VCaP (cell line): ENCODE results near the gene C11orf24.
"Not testable (repeated sequence)": the region's sequence is repeated elsewhere in the genome, so short reads cannot be mapped to it uniquely, and the experiment has no call there.

Source experiments
- H3K27ac ChIP-seq: fragments of 450-650 bp; 2 replicates; pipeline ENCODE4 v1.5.1; 2017
- CTCF ChIP-seq: fragments of 450-650 bp; conservative IDR thresholded peaks from 2 replicates; pipeline ENCODE4 v1.5.1; 2017; ENCODE audit warnings: mild to moderate bottlenecking, moderate library complexity

Gene C11orf24

GRCh38 chr11:68303083-68303482 is 31.3 kb upstream of the C11orf24 start:
- H3K27ac ChIP-seq: no peak overlapping the region
- no peak for TF ChIP-seq CTCF

GRCh38 chr11:68302670-68303069 is 30.9 kb upstream of the C11orf24 start:
- TF ChIP-seq CTCF: no peak
- H3K27ac ChIP-seq: no peak overlapping the region

- no peak for TF ChIP-seq CTCF
- H3K27ac ChIP-seq: no peak overlapping the region
Observed at GRCh38 chr11:68302256-68302655, 30.5 kb upstream of the C11orf24 start.

GRCh38 chr11:68300076-68300830 is 28.5 kb upstream of the C11orf24 start:
- H3K27ac ChIP-seq: no peak overlapping the region

GRCh38 chr11:68299517-68299879 is 27.7 kb upstream of the C11orf24 start:
- not testable (repeated sequence) for H3K27ac ChIP-seq

More at GRCh38 chr11:68300076-68300830, 28.5 kb upstream of the C11orf24 start:
- TF ChIP-seq CTCF: no peak

GRCh38 chr11:68298659-68299516 is 27.1 kb upstream of the C11orf24 start:
- no peak for TF ChIP-seq CTCF
- peak overlapping the region; percentile 56; the same call in 1 of the 2 replicates for H3K27ac ChIP-seq

- TF ChIP-seq CTCF: peak; percentile 100
- H3K27ac ChIP-seq: peak overlapping the region; percentile 56; the same call in 1 of the 2 replicates
Observed at GRCh38 chr11:68297812-68298658, 26.3 kb upstream of the C11orf24 start.
